Skeletal muscle satellite cell (primary cell): ENCODE measurements around the gene ADGRV1.

Experiments used
- H3K27me3 ChIP-seq: 2 replicates; pipeline ENCODE4 v1.7.0; 2013; ENCODE audit warnings: low read length; ENCODE audit not compliant: control insufficient read depth, insufficient read depth
- H3K36me3 ChIP-seq: 2 replicates; pipeline ENCODE4 v1.7.0; 2013; ENCODE audit warnings: mild to moderate bottlenecking, control low read depth, low read length; ENCODE audit not compliant: insufficient read depth
- H3K4me1 ChIP-seq: 2 replicates; pipeline ENCODE4 v1.7.0; 2013; ENCODE audit warnings: low read length; ENCODE audit not compliant: control insufficient read depth, insufficient read depth
- H3K4me2 ChIP-seq: 2 replicates; pipeline ENCODE4 v1.7.0; 2013; ENCODE audit warnings: mild to moderate bottlenecking, low read length
- H3K4me3 ChIP-seq: 2 replicates; pipeline ENCODE4 v1.7.0; 2013; ENCODE audit warnings: low read length
- H3K9ac ChIP-seq: 2 replicates; pipeline ENCODE4 v1.7.0; 2013; ENCODE audit warnings: mild to moderate bottlenecking, low read depth, low read length, moderate library complexity
- H3K9me3 ChIP-seq: replicated peaks from 2 replicates; pipeline ENCODE4 v1.7.0; 2013; ENCODE audit warnings: mild to moderate bottlenecking, control low read depth, low read length

Gene ADGRV1

DNA sequence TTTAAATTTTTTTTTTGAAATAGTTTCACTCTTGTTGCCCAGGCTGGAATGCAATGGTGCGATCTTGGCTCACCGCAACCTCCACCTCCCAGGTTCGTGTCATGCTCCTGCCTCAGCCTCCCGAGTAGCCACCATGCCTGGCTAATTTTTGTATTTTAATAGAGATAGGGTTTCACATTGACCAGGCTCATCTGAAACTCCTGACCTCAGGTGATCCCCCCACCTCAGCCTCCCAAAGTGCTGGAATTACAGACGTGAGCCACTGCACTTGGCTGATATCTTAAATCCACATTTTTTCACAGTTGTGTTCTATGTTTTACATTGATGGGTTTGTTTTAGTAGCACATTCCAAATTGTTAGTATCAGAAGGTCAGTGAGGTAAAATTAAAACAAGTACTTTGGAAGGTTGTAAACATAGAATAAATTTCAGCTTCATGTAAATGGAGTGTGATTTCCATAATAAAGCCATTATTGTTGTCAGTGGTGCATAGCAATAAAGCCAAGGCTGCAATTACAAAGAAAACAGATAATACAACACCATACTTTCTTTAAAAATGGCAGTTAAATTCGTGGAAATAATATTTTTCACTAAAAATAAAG is 537.3 kb downstream of the ADGRV1 start:
- H3K4me2 ChIP-seq = no peak overlapping the region
- H3K36me3 ChIP-seq = no peaks in the 10 kb centered on the region
- H3K27me3 ChIP-seq = no peaks in the 10 kb centered on the region
- H3K9ac ChIP-seq = no peak overlapping the region
- H3K4me3 ChIP-seq = no peak overlapping the region
- no peaks in the 10 kb centered on the region for H3K9me3 ChIP-seq
- H3K4me1 ChIP-seq = no peaks in the 10 kb centered on the region

DNA sequence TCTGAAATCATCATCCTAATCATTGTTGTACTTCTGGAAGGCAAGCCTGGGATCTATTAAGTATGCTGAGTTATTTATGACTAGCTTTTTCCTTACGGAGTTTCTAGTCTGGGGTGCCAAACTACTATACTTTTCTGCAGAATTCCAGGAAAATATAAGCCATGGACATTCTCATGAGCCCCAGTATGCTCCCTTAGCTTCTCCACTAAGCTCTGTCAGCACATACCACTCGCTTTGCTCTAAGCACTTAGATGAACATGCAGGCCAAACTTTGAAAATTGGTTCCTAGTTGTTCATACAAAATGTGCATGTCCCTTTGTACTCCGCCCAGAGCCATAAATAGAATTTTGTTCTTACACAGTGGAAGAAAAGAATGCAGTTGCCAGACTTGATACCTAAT is 539.9 kb downstream of the ADGRV1 start:
- no peak overlapping the region for H3K9ac ChIP-seq
- H3K4me3 ChIP-seq = no peak overlapping the region
- H3K4me2 ChIP-seq = no peak overlapping the region
- H3K36me3 ChIP-seq = no peaks in the 10 kb centered on the region
- H3K4me1 ChIP-seq = peaks cover 2% of the 10 kb centered on the region
- no peaks in the 10 kb centered on the region for H3K27me3 ChIP-seq
- H3K9me3 ChIP-seq = no peaks in the 10 kb centered on the region

DNA sequence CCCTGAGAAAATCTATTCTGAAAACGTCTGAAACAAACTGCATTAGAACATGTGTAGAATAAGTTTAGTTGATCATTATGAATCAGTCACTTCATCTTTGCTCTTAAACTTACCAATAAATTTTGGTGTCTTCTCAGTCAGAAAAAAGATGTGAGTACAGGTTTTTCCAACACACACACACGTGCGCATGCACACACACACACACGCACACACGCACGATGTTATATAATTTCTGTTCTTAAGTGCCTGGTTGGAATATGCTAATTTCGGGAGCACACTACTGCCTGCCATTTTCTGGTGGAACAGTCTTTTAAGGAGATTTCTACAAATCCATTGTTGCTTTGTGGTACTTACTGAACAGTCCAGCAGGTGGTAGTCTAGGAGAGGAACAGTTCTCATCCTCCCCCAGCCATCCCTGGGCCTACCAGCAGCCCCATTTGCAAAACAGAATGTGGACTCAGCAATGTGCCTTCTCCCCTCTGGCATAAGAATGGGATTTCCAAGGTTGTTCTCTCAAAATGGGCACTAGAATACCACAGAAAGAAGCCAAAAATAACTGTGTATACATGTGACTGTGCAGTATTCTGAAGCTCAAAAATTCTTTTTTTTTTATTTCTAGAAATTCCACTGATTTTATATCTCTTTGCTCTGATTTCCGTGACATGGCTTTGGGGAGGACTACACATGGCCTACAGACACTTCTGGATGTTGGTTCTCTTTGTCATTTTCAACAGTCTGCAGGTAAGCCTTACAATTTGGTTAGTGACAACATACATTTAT is 543.2 kb downstream of the ADGRV1 start:
- H3K9me3 ChIP-seq = no peaks in the 10 kb centered on the region
- no peak overlapping the region for H3K9ac ChIP-seq
- H3K36me3 ChIP-seq = no peaks in the 10 kb centered on the region
- H3K4me1 ChIP-seq = peaks cover 2% of the 10 kb centered on the region
- H3K4me3 ChIP-seq = no peak overlapping the region
- H3K4me2 ChIP-seq = no peak overlapping the region
- no peaks in the 10 kb centered on the region for H3K27me3 ChIP-seq

DNA sequence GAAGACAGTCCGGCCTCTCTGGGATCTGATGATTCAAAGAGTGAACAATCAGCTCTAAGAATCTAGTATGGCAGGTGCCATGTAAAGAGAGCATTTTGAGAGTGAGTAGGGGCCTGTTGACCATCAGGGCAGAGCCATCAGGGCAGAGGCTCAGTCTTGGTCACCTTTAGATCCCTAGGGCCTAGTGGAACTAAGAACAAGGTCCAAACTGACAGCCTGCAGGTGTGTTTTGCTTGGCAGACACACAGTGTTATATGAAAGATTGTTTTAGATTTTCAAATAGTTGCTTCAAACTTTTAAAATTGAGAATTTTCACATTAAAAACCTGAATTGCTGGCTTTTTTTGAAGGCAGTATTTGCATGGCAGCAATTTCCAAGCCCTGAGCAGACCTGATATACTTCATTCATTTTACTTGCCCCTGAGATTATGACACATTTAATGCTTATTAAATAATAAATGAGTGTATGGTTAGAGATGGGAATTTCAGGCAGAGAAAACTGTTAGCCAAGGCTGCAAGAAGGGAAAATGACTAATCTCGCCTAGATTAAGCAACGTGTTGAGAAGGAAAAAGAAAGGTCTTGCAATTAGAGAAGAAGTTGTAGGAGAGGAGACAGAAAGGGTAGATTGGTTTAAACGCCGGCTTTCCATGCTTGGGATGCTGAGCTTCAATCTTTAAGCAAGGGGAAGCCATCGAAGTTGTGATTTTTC is 544.9 kb downstream of the ADGRV1 start:
- no peaks in the 10 kb centered on the region for H3K27me3 ChIP-seq
- no peaks in the 10 kb centered on the region for H3K9me3 ChIP-seq
- no peak overlapping the region for H3K9ac ChIP-seq
- H3K4me1 ChIP-seq = peaks cover 2% of the 10 kb centered on the region
- H3K36me3 ChIP-seq = no peaks in the 10 kb centered on the region
- no peak overlapping the region for H3K4me3 ChIP-seq
- H3K4me2 ChIP-seq = no peak overlapping the region

DNA sequence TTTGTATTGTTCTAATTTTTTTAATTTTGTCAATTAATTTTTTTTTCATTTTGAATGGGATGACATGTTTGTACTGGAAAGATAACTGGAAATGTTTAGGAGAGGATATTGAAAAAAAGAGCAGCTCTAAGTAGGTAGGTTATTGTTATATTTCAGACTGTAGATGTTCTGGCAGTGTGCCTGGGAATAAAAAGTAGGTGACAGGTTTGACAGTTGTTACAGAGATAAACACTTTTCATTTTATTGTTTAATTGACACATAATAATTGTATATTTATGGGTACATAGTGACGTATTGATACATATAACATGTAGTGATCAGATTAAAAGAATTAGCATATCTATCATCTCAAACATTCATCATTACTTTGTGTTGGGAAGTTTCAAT is 545.5 kb downstream of the ADGRV1 start:
- Histone ChIP-seq H3K4me1 (peaks cover 2% of the 10 kb centered on the region), H3K9ac (no peak overlapping the region), H3K9me3 (no peaks in the 10 kb centered on the region), H3K4me3 (no peak overlapping the region), H3K4me2 (no peak overlapping the region), H3K27me3 (no peaks in the 10 kb centered on the region), H3K36me3 (no peaks in the 10 kb centered on the region)

DNA sequence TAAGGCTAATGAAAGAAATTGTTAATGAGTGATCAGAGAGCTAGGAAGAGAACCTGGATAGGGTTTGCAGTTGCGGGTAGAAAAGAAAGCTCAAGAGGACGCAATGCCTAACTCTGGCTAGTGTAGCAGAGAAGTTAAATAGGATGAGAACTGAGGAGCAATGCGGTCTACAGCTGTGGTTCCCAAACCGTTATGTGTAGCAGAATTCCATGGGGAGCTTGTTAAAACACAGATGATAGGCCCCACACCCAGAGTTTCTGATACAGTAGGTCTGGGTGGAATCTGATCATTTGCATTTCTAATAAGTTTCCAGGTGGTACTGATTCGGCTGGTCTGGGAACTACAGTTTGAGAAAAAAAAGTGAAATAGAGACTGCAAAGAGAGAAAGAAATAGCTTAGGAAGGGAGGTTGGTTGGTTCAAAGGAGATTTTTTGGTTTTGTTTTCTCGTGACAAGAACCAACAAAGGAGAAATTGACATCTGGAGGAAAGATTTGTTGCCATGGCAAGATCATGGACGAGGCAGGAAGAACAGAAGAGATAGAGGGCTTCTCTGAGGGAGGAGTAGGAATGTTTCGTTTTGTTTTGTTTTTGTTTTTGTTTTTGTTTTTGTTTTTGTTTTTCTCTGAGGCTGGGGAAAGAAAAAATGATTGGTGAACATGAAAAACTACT is 548.4 kb downstream of the ADGRV1 start:
- no peaks in the 10 kb centered on the region for H3K4me1 ChIP-seq
- no peaks in the 10 kb centered on the region for H3K9me3 ChIP-seq
- no peak overlapping the region for H3K4me2 ChIP-seq
- no peak overlapping the region for H3K9ac ChIP-seq
- no peaks in the 10 kb centered on the region for H3K27me3 ChIP-seq
- no peak overlapping the region for H3K4me3 ChIP-seq
- H3K36me3 ChIP-seq = no peaks in the 10 kb centered on the region

DNA sequence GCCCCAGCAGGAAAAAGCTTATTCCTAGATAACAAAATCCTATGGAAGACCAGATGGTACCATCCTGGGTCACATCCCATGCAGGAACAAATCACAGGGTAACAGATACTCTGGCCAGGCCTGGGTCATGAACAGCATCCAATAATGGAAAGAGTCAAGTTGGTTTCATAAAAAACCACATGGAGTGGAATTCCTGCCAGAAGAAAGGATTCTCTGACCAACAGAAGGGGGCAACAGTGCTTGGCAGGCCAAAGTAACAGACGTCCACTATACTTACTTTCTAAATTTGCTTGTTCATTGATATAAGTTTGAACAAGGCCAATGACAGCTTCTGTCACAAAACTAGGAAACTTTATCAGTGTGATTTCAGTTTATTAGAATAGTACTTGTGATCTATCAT is 551.0 kb downstream of the ADGRV1 start:
- Histone ChIP-seq H3K27me3 (no peaks in the 10 kb centered on the region), H3K4me3 (no peak overlapping the region), H3K4me1 (no peaks in the 10 kb centered on the region), H3K4me2 (no peak overlapping the region), H3K9ac (no peak overlapping the region), H3K36me3 (no peaks in the 10 kb centered on the region), H3K9me3 (no peaks in the 10 kb centered on the region)

DNA sequence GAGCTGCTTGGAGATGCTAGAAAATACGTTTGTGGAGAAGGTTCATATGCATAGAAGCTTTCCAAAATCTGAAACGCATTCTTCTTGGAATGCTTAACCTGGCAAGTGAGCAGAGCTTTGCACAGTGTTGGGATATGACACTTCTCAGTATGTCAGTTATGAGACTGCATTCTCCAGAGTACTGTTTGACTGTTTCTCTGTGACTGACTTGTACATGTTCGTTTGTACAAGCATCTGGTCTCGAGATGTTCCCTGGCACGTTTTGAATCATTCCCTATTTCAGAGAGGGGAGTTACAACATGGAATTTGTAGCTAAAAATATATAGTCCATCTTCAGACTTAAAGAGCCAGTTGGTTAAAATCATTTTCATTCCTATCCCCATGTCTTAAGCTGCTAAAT is 552.1 kb downstream of the ADGRV1 start:
- Histone ChIP-seq H3K36me3 (no peaks in the 10 kb centered on the region), H3K4me3 (no peak overlapping the region), H3K9ac (no peak overlapping the region), H3K27me3 (no peaks in the 10 kb centered on the region), H3K4me2 (no peak overlapping the region), H3K9me3 (no peaks in the 10 kb centered on the region), H3K4me1 (no peaks in the 10 kb centered on the region)

DNA sequence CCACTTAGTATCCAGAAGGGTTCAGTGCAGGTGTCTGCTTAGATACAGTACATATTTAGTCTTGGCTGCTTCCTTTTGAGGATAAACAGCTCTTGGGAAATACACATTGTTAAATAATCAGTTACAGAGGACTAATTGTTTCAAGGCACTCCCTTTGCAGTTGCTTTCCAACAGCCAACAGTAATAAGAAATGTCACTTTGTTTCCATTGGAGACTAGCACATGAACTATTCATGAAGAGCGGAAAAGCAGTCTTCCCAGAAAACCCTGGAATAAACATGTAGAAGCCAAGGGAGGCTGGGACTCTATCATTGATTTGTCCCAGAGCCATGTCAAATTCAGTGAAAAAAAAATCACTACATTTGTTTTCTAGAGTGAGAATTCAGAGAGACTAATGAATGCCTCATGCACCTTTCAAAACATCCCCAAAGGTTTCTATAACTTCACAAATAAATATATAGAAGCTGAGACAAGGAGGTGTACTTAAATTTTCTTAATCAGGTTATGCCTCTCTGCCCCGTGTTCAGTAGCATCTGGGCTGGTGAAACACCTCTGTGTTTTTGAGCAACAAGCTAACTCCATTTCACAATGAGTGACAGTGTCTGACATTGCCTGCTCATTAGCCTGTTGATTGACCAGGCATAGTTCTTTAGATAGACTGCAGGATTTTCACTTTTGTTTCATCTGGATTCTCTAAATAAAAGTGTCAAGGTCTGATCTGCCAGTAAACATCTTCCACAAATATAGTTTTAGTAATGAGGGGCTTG is 553.1 kb downstream of the ADGRV1 start:
- H3K4me3 ChIP-seq = no peak overlapping the region
- no peak overlapping the region for H3K9ac ChIP-seq
- no peaks in the 10 kb centered on the region for H3K27me3 ChIP-seq
- no peaks in the 10 kb centered on the region for H3K9me3 ChIP-seq
- H3K4me1 ChIP-seq = no peaks in the 10 kb centered on the region
- H3K4me2 ChIP-seq = no peak overlapping the region
- H3K36me3 ChIP-seq = no peaks in the 10 kb centered on the region

DNA sequence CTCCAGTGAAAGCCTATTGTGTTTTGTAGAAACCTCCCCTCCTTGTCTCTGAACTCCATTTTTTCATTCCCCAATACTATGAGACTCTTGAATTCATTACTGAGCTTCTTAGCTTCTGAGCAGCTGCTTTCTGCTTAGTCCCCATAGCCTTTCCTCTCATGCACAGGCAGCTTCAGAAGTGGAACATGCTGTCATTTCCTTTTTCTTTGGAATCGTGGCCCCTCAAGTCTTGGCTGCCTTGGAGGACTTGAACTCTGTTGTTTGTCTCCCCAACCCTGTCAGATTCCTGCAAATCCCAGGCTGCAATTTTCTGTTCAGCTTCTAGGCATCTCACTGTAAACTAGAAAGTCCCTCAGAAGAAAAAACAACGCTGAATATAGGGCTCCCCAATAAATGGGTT is 556.1 kb downstream of the ADGRV1 start:
- Histone ChIP-seq H3K9ac (no peak overlapping the region), H3K4me3 (no peak overlapping the region), H3K9me3 (no peaks in the 10 kb centered on the region), H3K4me2 (no peak overlapping the region), H3K4me1 (no peaks in the 10 kb centered on the region), H3K36me3 (no peaks in the 10 kb centered on the region), H3K27me3 (no peaks in the 10 kb centered on the region)

DNA sequence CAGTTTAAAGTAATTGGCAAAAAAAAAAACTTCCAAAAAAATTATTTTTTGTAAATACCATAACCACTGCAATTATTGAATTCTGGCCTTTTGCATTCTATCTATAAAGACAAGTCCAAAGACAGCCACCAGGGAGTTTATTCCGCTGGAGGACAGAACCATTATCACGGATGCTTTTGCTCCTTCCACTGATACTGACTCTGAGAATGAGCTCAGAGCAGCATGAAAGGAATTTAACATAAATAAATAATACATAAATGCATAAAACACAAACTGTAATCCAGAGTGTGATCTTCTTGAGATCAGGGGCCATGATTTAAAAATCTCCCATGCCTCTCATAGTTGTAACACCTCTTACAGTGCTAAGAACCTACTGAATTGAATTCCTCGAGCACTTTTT is 559.8 kb downstream of the ADGRV1 start:
- H3K4me1 ChIP-seq = no peaks in the 10 kb centered on the region
- no peak overlapping the region for H3K4me2 ChIP-seq
- H3K4me3 ChIP-seq = no peak overlapping the region
- H3K36me3 ChIP-seq = no peaks in the 10 kb centered on the region
- H3K9ac ChIP-seq = no peak overlapping the region
- no peaks in the 10 kb centered on the region for H3K27me3 ChIP-seq
- no peaks in the 10 kb centered on the region for H3K9me3 ChIP-seq
